ENCODE measurements around the gene PRLR. TPM values are rescaled to one million over a fixed set of nuclear protein-coding genes. Genes with fewer than 3 reads are reported as not detected.

The PRLR gene
- total RNA-seq, 1 donor from 2014 or later = 13.3 TPM

GRCh38 chr5:35240892-35241291, 10.6 kb upstream of the PRLR start:
- Histone ChIP-seq H3K36me3 (no peaks in the 10 kb centered on the region), H3K4me3 (no peak overlapping the region), H3K27me3 (no peaks in the 10 kb centered on the region), H3K27ac (no peak overlapping the region), H3K9me3 (no peaks in the 10 kb centered on the region), H3K4me1 (no peaks in the 10 kb centered on the region)
- TF ChIP-seq POLR2A (IDR thresholded peaks at IDR 0.05) = no peak
- TF ChIP-seq CTCF (IDR thresholded peaks at IDR 0.05) = no peak
- no peak for TF ChIP-seq POLR2AphosphoS5 (IDR thresholded peaks at IDR 0.05; ENCODE audit: insufficient read depth in 1 of 2, low read depth in 1 of 2)
- DNase-seq (ENCODE audit: extremely low spot score in 2 of 2) = no peak
- intact Hi-C loops (cut with DNase I) = no loop called here

- DNase-seq (ENCODE audit: extremely low spot score in 2 of 2) = no peak
- no peak overlapping the region for H3K27ac ChIP-seq
- H3K4me3 ChIP-seq = no peak overlapping the region
These were observed 9.8 kb upstream of the PRLR start for GRCh38 chr5:35239911-35240610.

GRCh38 chr5:35239476-35239875, 9.2 kb upstream of the PRLR start:
- H3K4me3 ChIP-seq = no peak overlapping the region
- no peaks in the 10 kb centered on the region for H3K36me3 ChIP-seq
- no peaks in the 10 kb centered on the region for H3K9me3 ChIP-seq
- no peak for DNase-seq (ENCODE audit: extremely low spot score in 2 of 2)
- H3K27ac ChIP-seq = no peak overlapping the region
- no peak for TF ChIP-seq POLR2A (IDR thresholded peaks at IDR 0.05)
- TF ChIP-seq CTCF (IDR thresholded peaks at IDR 0.05) = no peak
- TF ChIP-seq POLR2AphosphoS5 (IDR thresholded peaks at IDR 0.05; ENCODE audit: insufficient read depth in 1 of 2, low read depth in 1 of 2) = no peak
- intact Hi-C loops (cut with DNase I) = no loop called here
- no peaks in the 10 kb centered on the region for H3K4me1 ChIP-seq
- H3K27me3 ChIP-seq = no peaks in the 10 kb centered on the region

More at GRCh38 chr5:35239911-35240610, 9.8 kb upstream of the PRLR start:
- H3K4me1 ChIP-seq = no peaks in the 10 kb centered on the region
- TF ChIP-seq CTCF (IDR thresholded peaks at IDR 0.05) = no peak
- no peak for TF ChIP-seq POLR2AphosphoS5 (IDR thresholded peaks at IDR 0.05; ENCODE audit: insufficient read depth in 1 of 2, low read depth in 1 of 2)
- TF ChIP-seq POLR2A (IDR thresholded peaks at IDR 0.05) = no peak
- H3K27me3 ChIP-seq = no peaks in the 10 kb centered on the region
- intact Hi-C loops (cut with DNase I) = no loop called here
- H3K36me3 ChIP-seq = no peaks in the 10 kb centered on the region
- no peaks in the 10 kb centered on the region for H3K9me3 ChIP-seq

GRCh38 chr5:35237580-35238376, 7.5 kb upstream of the PRLR start:
- Histone ChIP-seq H3K9me3 (no peaks in the 10 kb centered on the region), H3K27me3 (no peaks in the 10 kb centered on the region), H3K27ac (no peak overlapping the region), H3K4me1 (no peaks in the 10 kb centered on the region), H3K4me3 (no peak overlapping the region), H3K36me3 (no peaks in the 10 kb centered on the region)
- intact Hi-C loops (cut with DNase I) = no loop called here
- DNase-seq (ENCODE audit: extremely low spot score in 2 of 2) = no peak
- no peak for TF ChIP-seq POLR2AphosphoS5 (IDR thresholded peaks at IDR 0.05; ENCODE audit: insufficient read depth in 1 of 2, low read depth in 1 of 2)
- TF ChIP-seq POLR2A (IDR thresholded peaks at IDR 0.05) = no peak
- no peak for TF ChIP-seq CTCF (IDR thresholded peaks at IDR 0.05)

- no peak overlapping the region for H3K27ac ChIP-seq
- intact Hi-C loops (cut with DNase I) = no loop called here
- DNase-seq (ENCODE audit: extremely low spot score in 2 of 2) = no peak
- H3K4me3 ChIP-seq = no peak overlapping the region
- H3K4me1 ChIP-seq = no peaks in the 10 kb centered on the region
- no peaks in the 10 kb centered on the region for H3K9me3 ChIP-seq
- H3K36me3 ChIP-seq = no peaks in the 10 kb centered on the region
- TF ChIP-seq POLR2A (IDR thresholded peaks at IDR 0.05) (no peak), POLR2AphosphoS5 (IDR thresholded peaks at IDR 0.05; ENCODE audit: insufficient read depth in 1 of 2, low read depth in 1 of 2) (no peak), CTCF (IDR thresholded peaks at IDR 0.05) (no peak)
- H3K27me3 ChIP-seq = no peaks in the 10 kb centered on the region
These were observed 6.5 kb upstream of the PRLR start for GRCh38 chr5:35236770-35237169.
